HG03175 (cell line): ENCODE data around the gene EVI5L.

Source experiments
- ATAC-seq: cut with Tn5 transposase; IDR thresholded peaks from one replicate; pipeline ENCODE4 v1.9.1; 2021; ENCODE audit warnings: mild to moderate bottlenecking, moderate library complexity; ENCODE audit not compliant: unreplicated experiment

The EVI5L gene

DNA sequence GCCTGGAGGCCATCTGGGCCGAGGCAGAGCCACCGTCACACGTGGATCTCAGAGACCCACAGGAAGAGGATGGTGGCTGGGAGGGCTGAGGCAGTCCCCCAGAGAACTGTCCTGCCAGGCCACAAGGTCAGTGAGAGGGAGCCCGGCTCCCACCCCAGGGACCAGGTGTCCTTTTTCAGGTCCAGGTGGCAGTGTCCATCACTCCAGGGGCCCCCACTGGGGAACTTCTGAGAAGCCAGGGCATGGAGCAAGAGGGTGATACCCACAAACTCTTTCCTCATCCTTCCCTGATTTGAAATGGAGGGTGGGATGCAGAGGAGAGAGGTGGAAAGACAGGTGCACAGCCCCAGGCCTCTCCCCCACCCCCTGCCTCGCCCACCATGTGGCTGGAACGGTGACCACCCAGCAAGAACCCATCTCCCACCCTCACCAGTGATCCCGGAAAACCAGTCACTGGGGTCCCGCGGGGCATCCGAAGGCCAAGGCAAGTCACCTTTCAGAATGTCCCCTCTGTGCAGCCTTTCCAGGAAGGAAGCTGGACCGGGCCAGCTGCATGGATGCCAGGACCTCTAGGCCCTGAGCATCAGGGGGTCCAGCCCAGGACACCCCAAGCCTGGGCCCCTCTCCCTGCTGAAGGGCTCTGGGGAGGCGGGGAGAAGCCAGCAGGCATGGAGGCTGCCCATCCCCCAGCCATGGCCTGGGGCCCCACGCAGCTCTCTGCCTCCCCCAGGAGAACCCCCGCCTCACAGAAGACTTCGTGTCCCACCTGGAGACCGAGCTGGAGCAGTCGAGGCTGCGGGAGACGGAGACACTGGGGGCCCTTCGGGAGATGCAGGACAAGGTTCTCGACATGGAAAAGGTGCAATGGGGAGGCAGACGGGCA, 30.1 kb downstream of the EVI5L start:
- no peak for ATAC-seq

- no peak for ATAC-seq
Measured at GRCh38 chr19:7860714-7861618, 30.9 kb downstream of the EVI5L start.

- ATAC-seq: no peak
Measured at GRCh38 chr19:7861619-7862412, 31.8 kb downstream of the EVI5L start.

- no peak for ATAC-seq
Measured at GRCh38 chr19:7862413-7862951, 32.5 kb downstream of the EVI5L start.

GRCh38 chr19:7863157-7863970, 33.3 kb downstream of the EVI5L start:
- ATAC-seq: no peak

DNA sequence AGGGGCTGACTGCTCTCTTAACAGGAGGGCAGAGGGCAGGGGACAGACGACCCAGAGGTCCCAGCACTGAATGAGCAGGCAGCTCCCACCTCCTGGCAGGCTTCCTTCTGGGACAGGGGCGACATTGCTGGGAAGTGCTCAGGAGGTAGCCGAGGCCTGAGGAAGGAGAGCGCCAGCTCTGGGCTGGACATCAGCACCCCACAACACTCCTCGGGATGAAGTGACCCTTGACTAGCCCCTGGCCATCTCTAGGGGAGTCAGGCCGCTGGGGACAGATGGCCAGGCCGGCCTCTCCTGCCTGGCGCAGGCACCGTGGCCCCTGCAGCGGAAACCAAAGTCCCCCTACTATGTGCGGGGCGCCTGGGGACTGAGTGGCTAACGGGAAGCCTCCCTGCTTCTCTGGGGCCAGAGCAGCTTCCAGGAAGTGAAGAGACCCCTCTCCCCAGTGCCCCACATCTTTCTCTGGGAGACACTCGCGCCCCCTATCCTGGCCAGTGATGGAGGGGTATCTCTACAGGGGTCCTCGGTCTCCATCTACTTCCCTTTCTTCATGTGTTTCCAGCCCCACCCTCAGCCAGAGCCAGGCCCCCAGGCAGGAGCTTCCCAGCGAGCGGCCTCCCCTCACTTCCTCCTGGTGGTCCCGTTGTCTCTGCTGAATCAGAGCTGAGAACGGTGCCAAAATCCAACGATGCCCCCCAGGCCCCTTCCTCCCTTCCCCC, 34.1 kb downstream of the EVI5L start:
- no peak for ATAC-seq

- ATAC-seq: no peak
Measured at GRCh38 chr19:7864690-7865074, 34.7 kb downstream of the EVI5L start.

GRCh38 chr19:7865262-7865911, 35.4 kb downstream of the EVI5L start:
- ATAC-seq: no peak

- ATAC-seq: no peak
Measured at GRCh38 chr19:7866399-7867091, 36.5 kb downstream of the EVI5L start.

GRCh38 chr19:7867092-7867844, 37.2 kb downstream of the EVI5L start:
- ATAC-seq: no peak

- no peak for ATAC-seq
Measured at GRCh38 chr19:7868326-7868670, 38.3 kb downstream of the EVI5L start.

DNA sequence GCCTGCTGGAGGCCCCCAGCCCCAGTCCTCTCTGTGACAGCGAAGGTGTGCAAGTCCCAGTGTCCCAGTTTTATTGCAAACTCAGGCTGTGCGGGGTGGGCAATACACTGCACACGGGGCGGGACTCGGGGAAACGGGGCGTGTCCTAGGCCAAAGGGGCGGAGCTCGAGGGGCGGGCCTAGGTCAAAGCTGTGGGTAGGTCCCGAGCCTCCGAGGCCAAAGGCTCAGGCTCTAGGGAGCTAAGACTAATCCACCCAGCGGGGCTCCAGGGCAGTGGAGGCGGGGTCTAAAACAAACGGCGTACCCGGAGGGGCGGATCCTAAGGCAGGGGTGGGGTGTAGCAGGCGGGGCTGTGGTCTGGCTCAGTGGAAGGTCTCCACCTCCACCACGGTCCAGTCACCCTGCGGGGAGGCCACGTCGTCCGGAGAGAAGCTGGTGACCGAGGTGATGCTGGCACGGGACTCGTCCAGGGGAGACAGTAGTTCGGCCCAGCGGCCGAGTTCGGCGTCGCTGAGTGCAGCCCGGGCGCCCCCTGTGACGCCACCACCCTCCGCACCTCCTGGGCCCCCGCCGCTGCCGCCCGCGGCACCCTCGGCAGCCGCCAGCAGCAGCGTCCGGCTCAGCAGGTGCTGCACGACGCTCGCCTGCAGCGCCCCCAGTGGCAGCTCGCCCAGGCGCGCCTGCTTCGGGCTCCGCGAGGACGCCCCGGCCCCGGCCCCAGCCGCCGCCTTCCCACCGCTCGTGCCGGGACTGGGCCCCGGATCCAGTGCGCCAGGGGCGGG, 38.8 kb downstream of the EVI5L start:
- peak; percentile 65 for ATAC-seq

DNA sequence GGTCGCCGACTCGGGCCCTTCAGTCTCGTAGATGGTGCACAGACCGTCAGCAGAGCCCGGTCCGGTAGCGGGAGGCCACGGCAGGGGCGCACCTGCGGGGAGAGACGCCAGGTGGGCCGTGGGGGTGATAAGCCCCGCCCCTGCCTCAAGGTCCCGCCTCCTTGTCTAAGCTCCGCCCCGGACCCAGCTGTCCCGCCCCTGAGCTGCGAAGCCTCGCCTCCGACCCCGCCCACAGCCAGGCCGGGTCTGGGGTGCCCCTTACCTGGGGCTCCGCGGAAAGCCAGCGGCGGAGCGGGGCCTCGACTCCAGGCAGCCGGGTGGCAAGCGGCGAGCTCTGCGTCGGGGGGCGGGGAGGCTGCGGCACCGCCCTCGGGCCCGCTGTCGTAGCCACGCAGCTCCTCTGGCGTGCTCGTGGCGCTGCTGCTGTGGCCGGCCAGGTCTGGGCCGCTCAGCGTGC, 39.5 kb downstream of the EVI5L start:
- peak; percentile 59 for ATAC-seq

DNA sequence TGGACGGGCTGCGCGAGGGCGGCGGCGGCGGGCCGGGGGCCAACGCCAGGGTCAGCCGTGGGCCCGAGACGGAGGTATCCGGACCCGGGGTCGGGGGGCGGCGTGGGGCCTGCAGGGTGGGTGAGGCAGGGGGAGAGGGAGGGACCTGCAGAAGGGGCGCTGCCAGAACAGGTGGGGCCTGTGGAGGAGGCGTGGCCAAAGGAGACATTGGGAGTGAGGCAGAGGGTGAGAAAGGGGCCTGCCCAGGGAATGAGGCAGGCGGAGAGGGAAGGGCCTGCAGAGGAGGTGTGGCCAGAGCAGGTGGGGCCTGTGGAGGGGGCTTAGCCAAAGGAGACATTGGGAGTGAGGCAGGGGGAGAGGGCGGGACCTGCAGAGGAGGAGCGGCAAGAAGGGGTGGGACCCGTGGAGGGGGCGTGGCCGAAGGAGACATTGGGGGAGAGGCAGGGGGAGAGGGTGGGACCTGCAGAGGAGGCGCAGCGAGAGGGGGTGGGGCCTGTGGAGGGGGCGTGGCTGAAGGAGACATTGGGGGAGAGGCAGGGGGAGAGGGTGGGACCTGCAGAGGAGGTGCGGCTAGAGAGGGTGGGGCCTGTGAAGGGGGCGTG, 40.0 kb downstream of the EVI5L start:
- ATAC-seq: no peak

DNA sequence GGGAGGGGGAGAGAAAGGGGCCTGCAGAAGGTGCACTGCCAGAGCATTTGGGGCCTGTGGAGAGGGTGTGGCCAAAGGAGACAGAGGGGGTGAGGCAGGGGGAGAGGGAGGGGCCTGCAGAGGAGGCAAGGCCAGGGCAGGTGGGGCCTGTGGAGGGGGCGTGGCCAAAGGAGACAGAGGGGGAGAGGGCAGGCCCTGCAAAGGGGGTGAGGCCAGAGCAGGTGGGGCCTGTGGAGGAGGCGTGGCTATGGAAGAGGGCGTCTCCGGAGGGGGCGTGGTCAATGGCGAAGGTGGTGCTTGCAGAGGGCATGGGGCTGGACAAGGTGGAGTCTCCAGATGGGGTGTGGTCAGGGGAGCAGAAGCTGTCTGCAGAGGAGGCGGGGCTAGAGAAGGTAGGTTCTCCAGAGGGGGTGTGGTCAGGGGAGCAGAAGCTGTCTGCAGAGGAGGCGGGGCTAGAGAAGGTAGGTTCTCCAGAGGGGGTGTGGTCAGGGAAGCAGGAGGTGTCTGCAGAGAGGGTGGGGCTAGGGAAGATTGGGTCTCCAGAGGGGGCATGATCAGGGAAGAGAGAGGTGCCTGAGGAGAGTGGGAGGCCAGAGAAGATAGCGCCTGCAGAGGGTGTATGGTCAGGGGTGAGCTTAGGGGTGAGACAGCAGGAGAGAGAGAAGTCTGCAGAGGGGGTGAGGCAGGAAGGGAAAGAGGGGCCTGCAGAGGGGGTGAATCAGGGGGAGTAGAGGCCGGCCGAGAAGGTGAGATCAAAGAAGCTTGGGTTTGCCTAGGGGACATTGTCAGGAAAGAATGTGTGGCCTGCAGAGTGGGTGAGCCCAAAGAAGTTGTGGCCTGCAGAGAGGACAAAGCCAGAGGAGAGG, 40.8 kb downstream of the EVI5L start:
- no peak for ATAC-seq
